Measurements from ENCODE around the gene GRID1.

The GRID1 gene

DNA sequence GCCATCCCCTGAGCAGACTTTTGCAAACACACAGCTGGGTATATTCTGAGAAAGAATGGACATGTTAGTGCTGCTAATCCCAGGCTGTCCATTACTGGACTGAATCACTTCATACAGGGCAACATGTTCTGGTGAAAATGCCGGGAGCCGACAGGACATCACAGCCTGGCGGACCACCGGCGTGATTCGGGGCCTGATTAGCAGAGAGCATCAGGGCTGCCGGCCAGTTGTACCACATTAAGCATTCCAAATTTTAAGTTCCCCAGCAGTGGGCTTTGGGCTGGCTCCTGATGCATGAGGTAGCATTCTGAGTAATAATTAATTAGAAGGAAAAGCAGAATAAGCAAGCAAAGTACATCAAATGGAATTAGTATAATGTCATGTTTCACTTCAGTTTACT lies 229.0 kb downstream of the GRID1 start:
- no peaks in the 10 kb centered on the region for H3K36me3 Mint-ChIP-seq
- no peaks in the 10 kb centered on the region for H3K9me3 Mint-ChIP-seq
- no peaks in the 10 kb centered on the region for H3K27me3 Mint-ChIP-seq
- no peak overlapping the region for H3K27ac Mint-ChIP-seq
- H3K4me1 Mint-ChIP-seq, result no peaks in the 10 kb centered on the region
- H3K4me3 Mint-ChIP-seq, result no peak overlapping the region
- no peak for ATAC-seq

- Mint-ChIP-seq H3K9me3 (no peaks in the 10 kb centered on the region), H3K27me3 (no peaks in the 10 kb centered on the region), H3K4me1 (no peaks in the 10 kb centered on the region), H3K27ac (no peak overlapping the region), H3K36me3 (no peaks in the 10 kb centered on the region), H3K4me3 (no peak overlapping the region)
- ATAC-seq, result no peak
These were observed 229.7 kb downstream of the GRID1 start for GRCh38 chr10:86136934-86137333.

GRCh38 chr10:86135191-86135590 lies 231.4 kb downstream of the GRID1 start:
- Mint-ChIP-seq H3K4me3 (no peak overlapping the region), H3K36me3 (no peaks in the 10 kb centered on the region), H3K9me3 (no peaks in the 10 kb centered on the region), H3K27me3 (no peaks in the 10 kb centered on the region), H3K27ac (no peak overlapping the region), H3K4me1 (no peaks in the 10 kb centered on the region)
- no peak for ATAC-seq

GRCh38 chr10:86130737-86131475 lies 235.7 kb downstream of the GRID1 start:
- Mint-ChIP-seq H3K36me3 (no peaks in the 10 kb centered on the region), H3K4me1 (no peaks in the 10 kb centered on the region), H3K4me3 (no peak overlapping the region), H3K27ac (no peak overlapping the region), H3K27me3 (peaks cover 28% of the 10 kb centered on the region), H3K9me3 (no peaks in the 10 kb centered on the region)
- no peak for ATAC-seq

- H3K36me3 Mint-ChIP-seq, result no peaks in the 10 kb centered on the region
- no peak overlapping the region for H3K27ac Mint-ChIP-seq
- no peaks in the 10 kb centered on the region for H3K9me3 Mint-ChIP-seq
- H3K27me3 Mint-ChIP-seq, result peaks cover 30% of the 10 kb centered on the region
- H3K4me1 Mint-ChIP-seq, result no peaks in the 10 kb centered on the region
- no peak for ATAC-seq
- H3K4me3 Mint-ChIP-seq, result no peak overlapping the region
These were observed 236.6 kb downstream of the GRID1 start for GRCh38 chr10:86130041-86130440.

DNA sequence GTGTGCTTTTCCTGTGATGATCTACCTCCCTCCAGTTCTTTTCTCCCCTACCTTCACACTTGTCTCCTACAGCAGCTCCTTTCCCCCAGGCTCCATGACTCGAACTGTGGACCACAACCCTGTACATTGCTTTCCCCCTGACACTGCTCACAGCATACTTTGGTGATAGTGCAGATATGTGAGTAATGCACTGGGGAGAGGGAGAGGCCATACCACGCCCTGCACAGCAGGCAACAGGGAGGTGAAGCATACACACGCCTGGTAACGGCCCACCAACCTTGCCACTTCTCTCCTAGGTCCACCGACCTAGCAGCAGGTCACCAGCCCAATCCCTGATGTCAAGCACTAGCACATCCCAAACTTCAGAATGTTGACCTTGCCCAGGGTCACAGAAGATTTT lies 238.2 kb downstream of the GRID1 start:
- H3K4me1 Mint-ChIP-seq, result no peaks in the 10 kb centered on the region
- no peaks in the 10 kb centered on the region for H3K9me3 Mint-ChIP-seq
- H3K4me3 Mint-ChIP-seq, result no peak overlapping the region
- H3K36me3 Mint-ChIP-seq, result no peaks in the 10 kb centered on the region
- no peak for ATAC-seq
- H3K27ac Mint-ChIP-seq, result no peak overlapping the region
- peaks cover 42% of the 10 kb centered on the region for H3K27me3 Mint-ChIP-seq

- Mint-ChIP-seq H3K4me1 (no peaks in the 10 kb centered on the region), H3K9me3 (no peaks in the 10 kb centered on the region), H3K36me3 (no peaks in the 10 kb centered on the region), H3K27ac (no peak overlapping the region), H3K27me3 (peaks cover 42% of the 10 kb centered on the region), H3K4me3 (no peak overlapping the region)
- ATAC-seq, result no peak
These were observed 239.2 kb downstream of the GRID1 start for GRCh38 chr10:86127274-86127819.

DNA sequence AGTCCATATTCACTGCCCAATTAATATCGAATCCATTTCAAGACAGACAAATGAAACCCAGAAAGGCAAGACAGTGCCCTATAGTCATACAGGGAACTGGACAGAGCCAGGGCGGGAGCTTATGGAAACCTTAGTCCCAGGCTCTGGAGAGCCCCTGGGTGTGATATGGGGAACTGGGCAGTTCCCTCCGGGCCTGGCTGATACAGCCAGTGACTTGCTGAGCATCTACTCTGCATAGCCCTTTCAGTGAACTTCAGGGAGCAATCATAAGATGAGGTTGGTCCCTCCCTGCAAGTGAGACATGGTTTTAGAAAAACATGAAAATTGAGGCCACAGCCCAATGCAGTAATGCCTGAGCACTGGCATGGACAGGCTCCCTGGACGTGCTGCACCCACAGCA lies 241.9 kb downstream of the GRID1 start:
- no peak overlapping the region for H3K27ac Mint-ChIP-seq
- H3K36me3 Mint-ChIP-seq, result no peaks in the 10 kb centered on the region
- H3K27me3 Mint-ChIP-seq, result peaks cover 40% of the 10 kb centered on the region
- no peaks in the 10 kb centered on the region for H3K4me1 Mint-ChIP-seq
- no peak overlapping the region for H3K4me3 Mint-ChIP-seq
- ATAC-seq, result no peak
- H3K9me3 Mint-ChIP-seq, result no peaks in the 10 kb centered on the region

DNA sequence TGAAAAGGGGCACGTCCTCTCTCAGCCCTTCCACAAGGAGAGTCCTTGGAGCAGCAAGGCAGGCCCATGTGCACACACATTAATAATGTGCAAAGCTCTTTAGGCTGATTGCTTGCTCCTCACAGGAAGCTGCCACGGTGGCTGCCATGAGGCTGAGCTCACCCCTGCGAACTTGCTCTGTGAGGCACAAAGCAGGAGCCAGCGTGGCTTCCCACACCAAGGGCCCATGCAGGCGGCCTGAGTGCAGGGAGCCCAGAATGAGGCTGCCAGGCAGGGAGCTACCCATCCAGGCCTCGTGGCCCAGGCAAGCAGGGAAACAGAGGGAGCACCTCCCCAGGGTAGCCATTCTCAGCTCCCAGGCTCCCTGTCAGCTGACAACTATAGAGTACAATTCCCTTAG lies 242.9 kb downstream of the GRID1 start:
- Mint-ChIP-seq H3K4me1 (no peaks in the 10 kb centered on the region), H3K4me3 (no peak overlapping the region), H3K36me3 (no peaks in the 10 kb centered on the region), H3K9me3 (no peaks in the 10 kb centered on the region), H3K27ac (no peak overlapping the region), H3K27me3 (peaks cover 30% of the 10 kb centered on the region)
- ATAC-seq, result no peak

DNA sequence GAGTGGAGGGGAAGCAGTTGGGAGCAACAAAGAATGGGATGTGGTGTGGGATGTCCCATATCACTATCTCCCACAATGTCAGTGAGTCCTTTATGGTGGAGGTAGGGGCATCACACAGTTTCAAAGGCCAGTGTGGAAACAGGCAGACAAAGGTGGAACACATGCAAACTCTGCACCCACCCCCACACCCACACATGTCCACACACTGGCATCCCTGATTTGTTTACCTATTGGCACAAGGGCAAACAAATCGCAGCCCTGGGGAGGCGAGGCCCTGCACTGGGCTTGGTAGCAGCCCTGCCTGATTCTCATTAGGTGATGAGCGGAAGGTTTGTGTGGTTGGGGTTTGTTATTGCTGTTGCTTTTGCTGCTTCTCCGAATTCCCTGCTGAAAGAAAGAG lies 243.3 kb downstream of the GRID1 start:
- Mint-ChIP-seq H3K9me3 (no peaks in the 10 kb centered on the region), H3K4me1 (no peaks in the 10 kb centered on the region), H3K27me3 (peaks cover 26% of the 10 kb centered on the region), H3K36me3 (no peaks in the 10 kb centered on the region), H3K4me3 (no peak overlapping the region), H3K27ac (no peak overlapping the region)
- no peak for ATAC-seq

GRCh38 chr10:86122646-86123045 lies 243.9 kb downstream of the GRID1 start:
- no peak overlapping the region for H3K27ac Mint-ChIP-seq
- H3K4me1 Mint-ChIP-seq, result no peaks in the 10 kb centered on the region
- ATAC-seq, result no peak
- H3K4me3 Mint-ChIP-seq, result no peak overlapping the region
- no peaks in the 10 kb centered on the region for H3K36me3 Mint-ChIP-seq
- no peaks in the 10 kb centered on the region for H3K9me3 Mint-ChIP-seq
- peaks cover 19% of the 10 kb centered on the region for H3K27me3 Mint-ChIP-seq

DNA sequence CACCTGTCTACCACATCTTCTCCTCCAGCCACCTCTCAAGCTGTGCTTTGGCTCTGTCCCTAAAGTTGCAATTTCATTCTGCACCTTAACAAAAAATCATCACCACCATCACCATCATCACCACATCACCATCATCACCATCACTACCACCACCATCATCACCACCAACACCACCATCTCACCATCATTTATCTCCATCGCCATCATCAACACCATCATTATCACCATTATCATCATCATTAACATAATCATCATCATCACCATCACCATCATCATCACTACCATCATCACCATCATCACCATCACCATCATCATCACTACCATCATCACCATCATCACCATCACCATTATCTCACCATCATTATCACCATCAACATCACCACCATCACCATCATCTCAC lies 245.4 kb downstream of the GRID1 start:
- ATAC-seq, result no peak
- H3K27ac Mint-ChIP-seq, result no peak overlapping the region
- H3K4me3 Mint-ChIP-seq, result no peak overlapping the region
- no peaks in the 10 kb centered on the region for H3K4me1 Mint-ChIP-seq
- H3K27me3 Mint-ChIP-seq, result peaks cover 14% of the 10 kb centered on the region
- H3K9me3 Mint-ChIP-seq, result no peaks in the 10 kb centered on the region
- no peaks in the 10 kb centered on the region for H3K36me3 Mint-ChIP-seq

DNA sequence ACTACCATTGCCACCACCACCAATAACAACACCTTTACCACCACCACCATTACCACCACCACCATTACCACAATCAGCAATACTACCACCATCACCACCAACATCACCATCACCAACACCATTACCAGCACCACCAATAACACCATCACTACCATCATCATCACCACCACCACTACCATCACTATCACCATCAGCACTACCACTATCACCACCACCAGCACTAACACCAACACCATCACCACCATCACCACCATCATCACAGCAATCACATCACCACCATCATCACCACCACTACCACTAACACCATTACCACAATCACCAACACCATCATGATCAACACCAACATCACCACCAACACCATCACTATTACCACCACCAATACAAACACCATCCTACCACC lies 249.5 kb downstream of the GRID1 start:
- no peak overlapping the region for H3K27ac Mint-ChIP-seq
- no peak for ATAC-seq
- H3K9me3 Mint-ChIP-seq, result no peaks in the 10 kb centered on the region
- H3K4me1 Mint-ChIP-seq, result no peaks in the 10 kb centered on the region
- no peaks in the 10 kb centered on the region for H3K36me3 Mint-ChIP-seq
- H3K27me3 Mint-ChIP-seq, result no peaks in the 10 kb centered on the region
- no peak overlapping the region for H3K4me3 Mint-ChIP-seq

GRCh38 chr10:86113983-86114382 lies 252.6 kb downstream of the GRID1 start:
- H3K27me3 Mint-ChIP-seq, result no peaks in the 10 kb centered on the region
- no peaks in the 10 kb centered on the region for H3K4me1 Mint-ChIP-seq
- H3K27ac Mint-ChIP-seq, result no peak overlapping the region
- H3K9me3 Mint-ChIP-seq, result no peaks in the 10 kb centered on the region
- no peak overlapping the region for H3K4me3 Mint-ChIP-seq
- peak; percentile 5 for ATAC-seq
- no peaks in the 10 kb centered on the region for H3K36me3 Mint-ChIP-seq

DNA sequence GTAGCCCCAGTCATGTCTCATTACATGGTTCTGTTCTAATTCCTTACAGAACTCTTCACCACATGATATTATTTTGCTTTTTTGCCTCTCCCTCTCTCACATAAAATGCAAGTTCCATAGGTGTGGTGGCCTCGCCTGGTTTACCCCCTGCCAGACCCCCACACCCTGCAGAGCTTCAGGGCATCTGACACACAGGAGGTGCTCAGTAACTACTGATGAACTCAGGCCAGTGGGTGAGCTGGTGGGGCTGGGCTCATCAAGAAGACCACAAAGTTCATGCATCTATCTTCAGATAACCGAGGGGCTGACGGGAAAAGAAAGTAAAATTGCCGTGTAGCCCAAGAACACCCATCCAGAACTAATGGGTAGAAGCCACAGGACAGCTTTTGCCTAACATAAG lies 253.1 kb downstream of the GRID1 start:
- Mint-ChIP-seq H3K36me3 (no peaks in the 10 kb centered on the region), H3K27ac (no peak overlapping the region), H3K4me1 (no peaks in the 10 kb centered on the region), H3K4me3 (no peak overlapping the region), H3K27me3 (no peaks in the 10 kb centered on the region), H3K9me3 (no peaks in the 10 kb centered on the region)
- peak; percentile 7 for ATAC-seq

DNA sequence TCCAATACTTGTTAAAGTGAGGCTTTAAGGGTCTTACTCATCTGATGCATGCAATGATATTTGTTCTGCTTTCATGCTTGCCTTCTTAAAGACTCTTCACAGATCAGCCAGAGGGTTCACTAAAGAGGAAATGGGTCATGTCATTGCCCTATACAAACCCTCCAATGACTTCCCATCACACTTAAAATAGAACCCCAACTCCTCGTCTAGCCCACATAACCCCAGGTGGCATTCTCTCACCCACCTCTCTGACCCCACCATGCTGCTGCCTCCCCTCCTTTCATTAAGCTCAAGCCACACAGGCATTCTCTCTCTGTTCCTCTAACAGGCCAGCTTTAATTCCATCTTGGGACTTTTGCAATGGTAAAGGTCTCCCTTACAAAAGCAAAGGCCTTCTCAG lies 253.6 kb downstream of the GRID1 start:
- H3K4me3 Mint-ChIP-seq, result no peak overlapping the region
- H3K27me3 Mint-ChIP-seq, result no peaks in the 10 kb centered on the region
- H3K27ac Mint-ChIP-seq, result no peak overlapping the region
- no peaks in the 10 kb centered on the region for H3K4me1 Mint-ChIP-seq
- ATAC-seq, result peak; percentile 70
- no peaks in the 10 kb centered on the region for H3K9me3 Mint-ChIP-seq
- H3K36me3 Mint-ChIP-seq, result no peaks in the 10 kb centered on the region
